Endothelial cell of umbilical vein (primary cell): ENCODE results near the gene DPYD. TPM values are rescaled to one million over a fixed set of nuclear protein-coding genes. Genes with fewer than 3 reads are reported as not detected.

Experiments used
- BruUV-seq: library from RNA; stranded (reverse); fragments of 400-500 nt; replicated peaks from 2 replicates; lab custom pipeline; 2021; lab: Mats Ljungman, UMichigan
- CTCF ChIA-PET: fragments of 300-600, 350-600 bp; sonication (Branson Sonifier 250); formaldehyde crosslinking; loops from one replicate; lab custom pipeline; 2021; ENCODE audit warnings: antibody characterized with exemption, inconsistent platforms; lab: Charles Lee
- POLR2A ChIA-PET: fragments of 300-600, 350-600 bp; sonication (Branson Sonifier 250); formaldehyde crosslinking; loops from one replicate; lab custom pipeline; 2021; ENCODE audit warnings: antibody characterized with exemption, inconsistent platforms; lab: Charles Lee
- DNase-seq: peaks from one replicate; pipeline ENCODE4 v3.0.0-alpha.2; 2011; ENCODE audit warnings: low read depth, low spot score
- FAIRE-seq: peaks from 2 replicates; lab custom pipeline; 2011; peaks lifted over from hg19 to GRCh38; lab: Jason Lieb, UNC
- H2AFZ ChIP-seq: 2 replicates; pipeline ENCODE4 v1.6.0; 2012; ENCODE audit warnings: low read depth, low read length, control low read depth, inconsistent platforms
- H3K27ac ChIP-seq: 2 replicates; pipeline ENCODE4 v1.5.1; 2011; ENCODE audit warnings: low read depth, mild to moderate bottlenecking, control low read depth, low read length, moderate library complexity; ENCODE audit not compliant: insufficient read depth
- H3K27me3 ChIP-seq, 2 experiments: 2 replicates each; pipeline versions ENCODE4 v1.6.0 to v1.6.1; 2011; ENCODE audit warnings: low read length in 2 of 2, mixed read lengths in 1 of 2; ENCODE audit not compliant: control insufficient read depth in 2 of 2, insufficient read depth in 2 of 2
- H3K36me3 ChIP-seq, 2 experiments: 2 replicates in 1 of 2; 3 replicates in 1 of 2; pipeline ENCODE4 v1.5.1; 2011; ENCODE audit warnings: low read length in 2 of 2, mild to moderate bottlenecking in 1 of 2, moderate library complexity in 1 of 2; ENCODE audit not compliant: control insufficient read depth in 2 of 2, insufficient read depth in 2 of 2; ENCODE audit errors: extremely low read depth in 1 of 2
- H3K4me1 ChIP-seq: 3 replicates; pipeline ENCODE4 v1.5.1; 2011; ENCODE audit warnings: mild to moderate bottlenecking, low read length; ENCODE audit not compliant: control insufficient read depth, insufficient read depth; ENCODE audit errors: extremely low read depth
- H3K4me2 ChIP-seq: 2 replicates; pipeline ENCODE4 v1.6.1; 2011; ENCODE audit warnings: low read length, control low read depth, mixed read lengths; ENCODE audit not compliant: insufficient read depth
- H3K4me3 ChIP-seq, 3 experiments: fragments of 200-600 bp in 1 of 3; sonication (generic), shearing (Covaris generic) in 1 of 3; replicated peaks in 1 of 3; 2 replicates each; pipeline ENCODE4 v1.5.1; 2011 to 2016; ENCODE audit warnings: control low read depth in 3 of 3, low read length in 3 of 3, mild to moderate bottlenecking in 2 of 3, inconsistent platforms in 1 of 3, low read depth in 1 of 3, moderate library complexity in 1 of 3; ENCODE audit not compliant: insufficient read depth in 1 of 3
- H3K79me2 ChIP-seq: 2 replicates; pipeline ENCODE4 v1.6.0; 2012; ENCODE audit warnings: low read length, inconsistent platforms; ENCODE audit not compliant: control insufficient read depth, insufficient read depth
- H3K9ac ChIP-seq: replicated peaks from 2 replicates; pipeline ENCODE3; 2011; ENCODE audit warnings: low read length, control low read depth; ENCODE audit not compliant: insufficient read depth; ENCODE audit errors: extremely low read depth
- H3K9me1 ChIP-seq: replicated peaks from 3 replicates; pipeline ENCODE4 v1.6.0; 2011; ENCODE audit warnings: mild to moderate bottlenecking, low read length; ENCODE audit not compliant: control insufficient read depth, insufficient read depth; ENCODE audit errors: extremely low read depth
- H3K9me3 ChIP-seq: replicated peaks from 2 replicates; pipeline ENCODE4 v1.5.1; 2012; ENCODE audit warnings: low read length, inconsistent platforms; ENCODE audit not compliant: control insufficient read depth, insufficient read depth
- H4K20me1 ChIP-seq: replicated peaks from 2 replicates; pipeline ENCODE3; 2011; ENCODE audit warnings: mild to moderate bottlenecking, low read length; ENCODE audit not compliant: control insufficient read depth, insufficient read depth; ENCODE audit errors: extremely low read depth
- EZH2 ChIP-seq: IDR thresholded peaks from 2 replicates; pipeline ENCODE4 v1.6.1; 2012; ENCODE audit warnings: borderline replicate concordance, low read depth, mild to moderate bottlenecking, moderate library complexity, low read length, inconsistent platforms; ENCODE audit not compliant: severe bottlenecking
- FOS ChIP-seq: IDR thresholded peaks from 2 replicates; pipeline ENCODE4 v1.6.1; 2011; ENCODE audit warnings: mild to moderate bottlenecking, low read length, moderate library complexity, borderline replicate concordance; ENCODE audit not compliant: insufficient read depth
- GATA2 ChIP-seq: IDR thresholded peaks from 2 replicates; pipeline ENCODE4 v1.7.0; 2011; ENCODE audit warnings: low read depth, mild to moderate bottlenecking, moderate library complexity, mixed read lengths, low read length; ENCODE audit not compliant: insufficient read length, insufficient read depth
- JUN ChIP-seq: IDR thresholded peaks from 2 replicates; pipeline ENCODE4 v1.6.1; 2011; ENCODE audit warnings: borderline replicate concordance, low read depth; ENCODE audit not compliant: insufficient read length, insufficient read depth
- MAX ChIP-seq: IDR thresholded peaks from 2 replicates; pipeline ENCODE4 v1.6.1; 2011; ENCODE audit not compliant: insufficient read depth, insufficient read length
- MYC ChIP-seq: IDR thresholded peaks from one replicate; pipeline ENCODE4 v1.6.1; 2011; ENCODE audit warnings: mild to moderate bottlenecking, low read depth, low read length
- POLR2A ChIP-seq: IDR thresholded peaks from 2 replicates; pipeline ENCODE4 v1.6.1; 2012; ENCODE audit warnings: low read depth, mild to moderate bottlenecking, control low read depth, low read length
- POLR2AphosphoS5 ChIP-seq: IDR thresholded peaks from 2 replicates; pipeline ENCODE4 v1.6.1; 2012; ENCODE audit warnings: low read depth, mild to moderate bottlenecking, control low read depth, low read length, moderate library complexity; ENCODE audit not compliant: insufficient read depth
- dilution Hi-C: fragments of 300-500 bp; cut with MboI; formaldehyde crosslinking; loops from one replicate; pipeline ENCODE4 v1.15.0; 2019; ENCODE audit warnings: low sequenced_read_pairs; ENCODE audit not compliant: extremely low pct_ligation_motif_present
- intact Hi-C: fragments of 100-400 bp; cut with micrococcal nuclease; formaldehyde crosslinking; loops from one replicate; pipeline ENCODE4 v1.10.0; 2022
- polyA plus RNA-seq, 4 experiments: library from polyadenylated mRNA; depleted of rRNA in 3 of 4; stranded (reverse) in 3 of 4; unstranded in 1 of 4; fragments of >200 nt; gene quantifications; 2 replicates each; pipeline versions ENCODE4 v1.2.1 to v1.2.3, GENCODE V29; 2011 to 2012; ENCODE audit warnings: missing spikeins in 1 of 4
- total RNA-seq: library from RNA; stranded (reverse); gene quantifications from 2 replicates; pipeline ENCODE4 v1.2.3, GENCODE V29; 2021
- TF ChIP-seq, protein P1 (sequence below), 2 donors: IDR thresholded peaks; 1 replicate in 1 of 2; 2 replicates in 1 of 2; pipeline ENCODE4 v1.5.1; 2011; ENCODE audit warnings: low read length in 2 of 2, mild to moderate bottlenecking in 2 of 2, moderate library complexity in 2 of 2, control low read depth in 1 of 2, inconsistent platforms in 1 of 2, low read depth in 1 of 2; ENCODE audit not compliant: insufficient read depth in 1 of 2; ENCODE audit errors: extremely low read depth in 1 of 2

DPYD gene
- total and polyA plus RNA-seq, 2 donors (not counting 3 experiments of a cell fraction or from before 2014, with no cell fraction given) = 4.6 to 15.1 TPM

- no peaks in the 10 kb centered on the region for H3K4me1 ChIP-seq
- dilution Hi-C loops (no loop called here), intact Hi-C loops (no loop called here)
- no peak overlapping the region for H3K4me2 ChIP-seq
- no peaks in the 10 kb centered on the region for H3K79me2 ChIP-seq
- ChIA-PET CTCF (interaction anchor here (1.5 kb wide), 1 partner anchor 11 kb away, joined by 4 read pairs; no protein-coding TSS in a partner anchor), POLR2A (no interaction called here)
- DNase-seq (no peak), FAIRE-seq (no peak)
- H3K27ac ChIP-seq = no peak overlapping the region
- no TSS peak for BruUV-seq
- H3K36me3 ChIP-seq = no peaks in the 10 kb centered on the region
- no peak overlapping the region for H2AFZ ChIP-seq
- no peaks in the 10 kb centered on the region for H3K27me3 ChIP-seq
- H3K9me3 ChIP-seq = no peaks in the 10 kb centered on the region
- no peaks in the 10 kb centered on the region for H3K9me1 ChIP-seq
- no peaks in the 10 kb centered on the region for H4K20me1 ChIP-seq
- H3K4me3 ChIP-seq = no peak overlapping the region
- TF ChIP-seq POLR2AphosphoS5 (no peak), EZH2 (no peak), MYC (no peak), MAX (no peak), GATA2 (no peak), FOS (no peak), POLR2A (no peak), JUN (no peak)
- TF ChIP-seq, protein P1, sequence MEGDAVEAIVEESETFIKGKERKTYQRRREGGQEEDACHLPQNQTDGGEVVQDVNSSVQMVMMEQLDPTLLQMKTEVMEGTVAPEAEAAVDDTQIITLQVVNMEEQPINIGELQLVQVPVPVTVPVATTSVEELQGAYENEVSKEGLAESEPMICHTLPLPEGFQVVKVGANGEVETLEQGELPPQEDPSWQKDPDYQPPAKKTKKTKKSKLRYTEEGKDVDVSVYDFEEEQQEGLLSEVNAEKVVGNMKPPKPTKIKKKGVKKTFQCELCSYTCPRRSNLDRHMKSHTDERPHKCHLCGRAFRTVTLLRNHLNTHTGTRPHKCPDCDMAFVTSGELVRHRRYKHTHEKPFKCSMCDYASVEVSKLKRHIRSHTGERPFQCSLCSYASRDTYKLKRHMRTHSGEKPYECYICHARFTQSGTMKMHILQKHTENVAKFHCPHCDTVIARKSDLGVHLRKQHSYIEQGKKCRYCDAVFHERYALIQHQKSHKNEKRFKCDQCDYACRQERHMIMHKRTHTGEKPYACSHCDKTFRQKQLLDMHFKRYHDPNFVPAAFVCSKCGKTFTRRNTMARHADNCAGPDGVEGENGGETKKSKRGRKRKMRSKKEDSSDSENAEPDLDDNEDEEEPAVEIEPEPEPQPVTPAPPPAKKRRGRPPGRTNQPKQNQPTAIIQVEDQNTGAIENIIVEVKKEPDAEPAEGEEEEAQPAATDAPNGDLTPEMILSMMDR (IDR thresholded peaks at IDR 0.05; ENCODE audit: extremely low read depth in 1 of 2, insufficient read depth in 1 of 2, low read depth in 1 of 2, low read length in 2 of 2) = no peak
- H3K9ac ChIP-seq = no peak overlapping the region
Observed at GRCh38 chr1:97806326-97806725, 114.5 kb downstream of the DPYD start.
